Kidney tubule cell (primary cell): ENCODE data around the gene SERINC5.
"Not testable (repeated sequence)": the region's sequence is repeated elsewhere in the genome, so short reads cannot be mapped to it uniquely, and the experiment has no call there.

Experiments
- DNase-seq: peaks from one replicate; pipeline ENCODE4 v3.0.0-alpha.2; 2018; ENCODE audit warnings: low spot score

The SERINC5 gene

DNA sequence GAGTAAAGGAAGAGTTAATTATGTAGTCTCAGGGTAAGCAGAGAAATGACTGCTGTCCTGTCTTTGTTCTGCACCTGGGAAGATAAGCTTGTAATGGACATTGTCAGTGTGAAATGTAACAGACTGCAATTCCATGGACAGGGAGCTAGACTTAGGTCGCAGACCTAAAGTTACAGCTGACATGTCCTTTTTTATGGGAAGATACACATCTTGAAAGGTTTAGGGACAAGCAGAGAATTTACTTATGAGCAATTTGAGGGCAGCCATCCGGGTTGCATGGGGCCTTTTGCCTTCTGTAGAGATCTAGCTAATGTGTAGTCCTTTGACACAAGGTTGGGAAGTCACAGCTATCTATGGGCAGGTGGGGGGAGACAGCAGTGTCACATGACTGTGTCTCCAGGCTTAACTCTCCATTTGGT lies 85.7 kb downstream of the SERINC5 start:
- no peak for DNase-seq

DNA sequence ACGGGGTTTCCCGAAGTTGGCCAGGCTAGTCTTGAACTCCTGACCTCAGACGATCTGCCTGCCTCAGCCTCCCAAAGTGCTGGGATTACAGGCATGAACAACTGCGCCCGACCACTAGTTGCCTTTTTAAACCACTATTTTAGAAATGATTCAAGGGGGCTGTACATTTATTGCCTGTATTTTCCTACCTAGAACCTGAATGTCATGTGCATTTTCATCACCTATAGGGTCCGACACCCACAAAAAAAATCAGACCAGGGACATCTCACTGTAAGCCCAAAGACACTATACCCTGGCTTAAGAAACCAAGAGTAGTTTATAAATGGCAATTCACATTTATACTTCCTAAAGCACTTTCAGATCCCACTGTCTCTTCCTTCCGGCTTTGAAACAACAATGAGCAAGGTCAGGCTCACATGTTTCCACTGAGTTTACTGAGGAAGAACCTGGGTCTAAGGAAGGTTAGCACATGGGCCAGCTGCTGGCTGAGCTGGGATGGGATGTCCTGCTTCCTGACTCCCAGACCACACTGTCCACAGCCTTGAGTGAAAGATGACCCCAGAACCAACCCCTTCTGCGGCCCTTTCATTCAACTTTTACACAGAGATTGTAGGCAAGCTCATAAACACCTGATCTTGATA lies 87.3 kb downstream of the SERINC5 start:
- DNase-seq: no peak

- DNase-seq: no peak
Measured at GRCh38 chr5:80165452-80165851, 90.4 kb downstream of the SERINC5 start.

- no peak for DNase-seq
Measured at GRCh38 chr5:80161165-80161564, 94.7 kb downstream of the SERINC5 start.

DNA sequence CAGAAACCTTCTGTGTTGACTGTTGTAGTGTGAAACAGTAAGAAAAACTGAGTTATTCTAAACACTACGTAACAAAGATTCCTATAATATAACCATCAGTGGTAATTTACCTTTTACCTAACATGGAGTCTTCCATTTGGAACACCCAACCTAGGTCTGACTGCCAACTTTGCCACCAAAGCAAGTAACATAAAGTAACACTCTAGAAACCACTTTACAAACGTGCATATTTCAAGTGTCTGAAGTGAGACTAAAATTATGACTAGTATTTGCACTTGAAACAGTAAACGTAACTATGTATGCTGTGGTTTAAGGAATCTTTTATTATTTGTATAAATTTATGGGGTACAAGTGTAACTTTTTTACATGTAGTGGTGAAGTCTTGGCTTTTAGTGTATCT lies 95.6 kb downstream of the SERINC5 start:
- DNase-seq: no peak

DNA sequence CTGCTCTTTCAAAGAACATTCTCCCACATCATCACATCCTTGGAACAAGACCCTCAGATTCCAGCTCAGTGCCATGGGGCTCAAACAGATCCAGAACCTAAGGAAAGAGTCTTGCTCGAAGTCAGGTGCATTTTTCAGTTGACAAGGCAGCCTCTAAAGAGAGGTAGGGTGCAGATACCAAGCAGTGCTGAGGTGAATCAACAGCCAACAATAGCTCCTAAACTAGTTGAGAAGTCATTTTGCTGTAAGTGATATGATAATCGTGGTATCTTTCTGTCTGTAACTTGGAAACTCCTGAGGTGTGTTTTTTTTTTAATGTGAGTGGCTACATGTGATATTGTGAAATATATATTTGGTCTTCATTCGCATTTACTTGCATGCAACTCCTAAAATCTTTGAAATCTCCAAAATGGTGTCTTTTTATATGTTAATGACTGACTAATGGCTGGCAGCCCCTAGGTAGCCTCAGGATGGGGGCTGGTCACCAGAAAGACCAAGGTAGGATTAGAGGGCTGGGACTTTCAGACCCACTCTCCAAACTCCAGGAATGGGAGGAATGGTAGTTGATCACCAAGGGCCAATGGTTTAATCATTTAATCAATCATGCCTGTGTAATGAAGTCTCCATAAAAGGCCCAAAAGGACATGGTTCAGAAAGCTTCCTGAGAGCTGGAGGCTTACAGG lies 96.6 kb downstream of the SERINC5 start:
- DNase-seq: no peak

- DNase-seq: no peak
Measured at GRCh38 chr5:80156156-80156555, 99.7 kb downstream of the SERINC5 start.

- DNase-seq: no peak
Measured at GRCh38 chr5:80154749-80155148, 101.1 kb downstream of the SERINC5 start.

GRCh38 chr5:80154289-80154688 lies 101.6 kb downstream of the SERINC5 start:
- DNase-seq: not testable (repeated sequence)

DNA sequence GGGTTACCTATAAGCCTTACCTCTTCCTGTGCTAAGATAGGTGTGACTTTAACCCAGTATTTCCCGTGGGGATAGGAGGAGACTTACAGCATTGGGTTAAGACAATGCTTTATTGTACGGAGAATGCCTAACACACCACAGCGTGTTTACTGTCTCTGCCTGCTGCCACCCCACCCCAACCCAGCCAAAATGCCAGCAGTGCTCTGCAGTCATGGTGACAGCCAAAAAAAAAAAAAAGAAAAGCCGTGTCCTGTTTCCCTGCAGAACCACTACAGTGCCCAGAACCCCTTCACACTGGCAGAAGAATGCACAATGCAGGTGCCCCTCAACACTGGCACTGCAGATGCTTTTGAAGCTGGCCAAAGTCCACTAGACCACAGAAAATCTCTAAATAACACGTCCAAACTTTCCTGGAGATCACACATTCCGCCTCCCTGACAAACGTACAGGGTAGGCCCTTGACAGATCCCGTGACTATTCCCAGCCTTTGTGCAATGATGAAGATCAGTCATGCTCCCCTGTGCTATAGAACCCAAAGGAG lies 102.2 kb downstream of the SERINC5 start:
- no peak for DNase-seq

GRCh38 chr5:80152778-80153177 lies 103.1 kb downstream of the SERINC5 start:
- no peak for DNase-seq

DNA sequence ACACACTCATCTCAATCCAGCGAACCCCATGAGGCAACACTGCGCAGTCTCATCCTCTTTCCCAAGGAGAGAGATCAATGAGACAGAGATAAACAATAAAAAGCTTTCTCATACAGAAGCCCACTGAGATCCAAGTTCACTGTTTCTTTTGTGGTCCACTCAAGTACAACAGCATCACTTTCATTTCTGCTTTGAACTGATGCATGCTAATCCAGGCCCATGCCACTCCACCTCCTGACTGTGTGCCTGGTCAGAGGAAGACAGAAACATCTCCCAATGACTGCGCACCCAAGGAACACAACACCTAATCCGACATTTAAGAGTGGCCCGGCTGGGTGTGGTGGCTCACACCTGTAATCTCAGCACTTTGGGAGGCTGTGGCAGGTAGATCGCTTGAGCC lies 104.0 kb downstream of the SERINC5 start:
- DNase-seq: no peak

- no peak for DNase-seq
Measured at GRCh38 chr5:80150731-80151130, 105.1 kb downstream of the SERINC5 start.

DNA sequence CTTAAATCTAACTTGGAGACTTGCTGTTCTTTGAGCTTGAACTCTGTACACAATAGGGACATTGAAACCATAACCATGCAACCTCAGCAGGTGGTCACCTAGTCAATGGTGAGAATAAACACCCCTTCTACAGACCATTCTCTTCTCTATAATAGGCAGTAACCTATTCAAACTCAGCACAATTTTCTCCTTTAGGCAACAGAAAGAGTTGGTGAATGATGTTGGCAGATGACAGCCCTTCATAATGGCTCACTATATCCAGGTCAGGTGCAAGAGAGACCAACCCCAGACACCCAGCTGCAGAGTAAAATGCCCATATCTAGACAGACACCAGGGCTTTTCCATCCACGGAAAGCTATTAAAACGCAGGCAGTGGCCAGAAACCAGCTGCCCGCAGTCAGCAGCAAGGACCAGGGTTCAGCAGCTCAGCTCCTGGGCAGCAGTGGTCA lies 106.7 kb downstream of the SERINC5 start:
- DNase-seq: no peak

DNA sequence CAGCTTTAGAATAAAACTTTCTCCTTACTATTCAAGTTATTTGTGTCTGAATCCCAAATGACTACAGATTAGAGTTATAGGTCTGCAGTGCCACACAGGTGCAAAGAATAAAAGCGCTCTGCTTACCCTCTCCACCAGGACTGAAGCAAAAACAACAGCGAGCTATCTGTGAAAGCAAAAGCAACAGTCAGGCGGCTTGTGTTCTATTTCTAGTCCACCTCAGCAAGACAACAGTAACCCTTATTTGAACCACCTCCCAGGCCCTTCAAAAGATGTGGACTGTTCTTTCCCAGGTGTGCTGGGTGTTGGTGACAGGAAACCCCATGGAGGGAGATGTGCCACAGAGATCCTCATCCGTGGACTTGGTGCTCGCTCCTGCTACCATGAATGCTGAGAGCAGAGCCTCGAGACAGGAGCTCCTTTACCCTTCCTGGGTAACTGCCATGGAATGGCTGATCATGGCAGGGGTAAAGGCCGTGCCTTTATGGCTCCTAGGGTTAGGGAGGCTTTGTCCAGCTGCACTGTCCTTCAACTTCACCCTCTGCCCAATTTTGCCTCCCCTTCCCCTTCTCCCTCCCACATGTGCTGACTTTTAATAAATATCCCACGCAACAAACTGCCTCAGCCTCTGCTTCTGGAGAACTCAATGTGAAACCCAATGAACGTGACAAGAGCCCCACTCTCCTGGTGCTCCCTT lies 108.6 kb downstream of the SERINC5 start:
- no peak for DNase-seq

- no peak for DNase-seq
Measured at GRCh38 chr5:80146046-80146445, 109.8 kb downstream of the SERINC5 start.

DNA sequence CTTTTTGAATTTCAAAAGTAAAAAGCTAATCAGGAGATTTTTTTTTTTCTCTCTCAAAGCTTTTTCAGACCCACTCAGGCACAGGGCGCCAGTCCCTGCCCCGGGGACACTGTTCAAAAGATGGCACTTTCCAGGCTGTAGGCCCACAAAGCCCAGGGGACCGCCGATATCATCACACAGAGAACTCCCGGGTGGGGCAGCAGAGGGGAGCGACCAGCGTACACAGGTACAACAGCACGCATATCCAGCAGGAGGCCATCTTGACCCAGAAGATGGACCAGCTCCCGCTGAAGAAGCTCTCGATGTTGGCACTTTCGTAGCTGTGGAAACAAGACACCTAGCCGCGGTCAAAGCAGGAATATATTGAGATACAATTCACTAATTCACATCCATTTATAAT lies 112.4 kb downstream of the SERINC5 start:
- no peak for DNase-seq

- DNase-seq: no peak
Measured at GRCh38 chr5:80142996-80143395, 112.9 kb downstream of the SERINC5 start.

GRCh38 chr5:80141681-80142080 lies 114.2 kb downstream of the SERINC5 start:
- no peak for DNase-seq

GRCh38 chr5:80141147-80141671 lies 114.6 kb downstream of the SERINC5 start:
- no peak for DNase-seq

DNA sequence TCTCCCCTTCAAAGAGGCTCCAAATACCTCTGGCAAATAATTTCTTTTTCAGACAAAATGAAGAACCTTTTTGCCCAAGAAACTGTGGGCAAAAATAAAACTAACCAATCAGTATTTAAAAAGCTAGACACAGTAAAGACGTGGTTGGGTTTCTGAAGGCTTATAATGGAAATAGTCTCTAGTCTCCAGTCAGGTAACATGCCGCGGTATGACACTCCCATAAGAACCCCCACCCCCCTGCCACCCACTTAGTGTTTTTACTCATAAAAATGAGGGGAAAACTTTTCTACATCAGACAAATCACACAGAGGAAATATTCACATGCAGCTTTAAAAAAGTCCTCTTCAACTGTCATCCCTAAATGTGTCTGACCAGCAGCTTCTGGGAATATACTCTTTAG lies 115.4 kb downstream of the SERINC5 start:
- no peak for DNase-seq

- DNase-seq: peak; percentile 15
Measured at GRCh38 chr5:80139466-80139972, 116.3 kb downstream of the SERINC5 start.

GRCh38 chr5:80138486-80138885 lies 117.4 kb downstream of the SERINC5 start:
- no peak for DNase-seq
